Neural progenitor cell (in vitro differentiated cells): Measurements from ENCODE around the gene GRIK3. TPM values are rescaled to one million over a fixed set of nuclear protein-coding genes. Genes with fewer than 3 reads are reported as not detected.
A peak's percentile ranks its signal among the peaks of the same experiment; 100 is the strongest.

Experiments used
- DNase-seq: peaks from one replicate; pipeline ENCODE4 v3.0.0-alpha.2; 2016; ENCODE audit warnings: low spot score
- H2AFZ ChIP-seq: fragments of 200-600 bp; sonication (generic); replicated peaks from 2 replicates; pipeline ENCODE4 v1.6.1; 2016; ENCODE audit warnings: antibody characterized with exemption
- H3F3A ChIP-seq: fragments of 200-600 bp; sonication (generic); 2 replicates; pipeline ENCODE4 v1.6.1; 2016; ENCODE audit warnings: antibody characterized with exemption, low read depth
- H3K27ac ChIP-seq: fragments of 200-600 bp; sonication (generic); 2 replicates; pipeline ENCODE4 v1.5.1; 2016; ENCODE audit warnings: mild to moderate bottlenecking
- H3K27me3 ChIP-seq: fragments of 200-600 bp; sonication (generic); 2 replicates; pipeline ENCODE4 v1.6.1; 2016; ENCODE audit warnings: mild to moderate bottlenecking, moderate library complexity
- H3K36me3 ChIP-seq: fragments of 200-600 bp; sonication (generic); 2 replicates; pipeline ENCODE4 v1.5.1; 2016
- H3K4me1 ChIP-seq: fragments of 200-600 bp; sonication (generic); 2 replicates; pipeline ENCODE4 v1.6.1; 2016; ENCODE audit warnings: mixed run types
- H3K4me2 ChIP-seq: fragments of 200-600 bp; sonication (generic); 2 replicates; pipeline ENCODE4 v1.6.1; 2016
- H3K4me3 ChIP-seq: fragments of 200-600 bp; sonication (generic); 2 replicates; pipeline ENCODE4 v1.5.1; 2016
- H3K79me2 ChIP-seq: fragments of 200-600 bp; sonication (generic); 2 replicates; pipeline ENCODE4 v1.6.1; 2016; ENCODE audit warnings: low read depth
- H3K9ac ChIP-seq: fragments of 200-600 bp; sonication (generic); 2 replicates; pipeline ENCODE4 v1.6.1; 2016
- H3K9me3 ChIP-seq: fragments of 200-600 bp; sonication (generic); 2 replicates; pipeline ENCODE4 v1.5.1; 2016; ENCODE audit warnings: low read depth
- H4K20me1 ChIP-seq: fragments of 200-600 bp; sonication (generic); 2 replicates; pipeline ENCODE4 v1.6.1; 2016; ENCODE audit warnings: low read depth
- H3K27ac Mint-ChIP-seq: 3 replicates; pipeline ENCODE4 v1.8.0; 2021; ENCODE audit warnings: mixed read lengths
- H3K27me3 Mint-ChIP-seq: 2 replicates; pipeline ENCODE4 v1.8.0; 2022; ENCODE audit warnings: low read depth, mild to moderate bottlenecking, inconsistent platforms, moderate library complexity, mixed read lengths; ENCODE audit not compliant: insufficient read depth
- H3K36me3 Mint-ChIP-seq: 3 replicates; pipeline ENCODE4 v1.8.0; 2021; ENCODE audit warnings: mixed read lengths
- H3K4me1 Mint-ChIP-seq: 3 replicates; pipeline ENCODE4 v1.8.0; 2021; ENCODE audit warnings: mixed read lengths
- H3K4me3 Mint-ChIP-seq: 3 replicates; pipeline ENCODE4 v1.8.0; 2021; ENCODE audit warnings: mild to moderate bottlenecking, moderate library complexity, mixed read lengths
- H3K9me3 Mint-ChIP-seq: 3 replicates; pipeline ENCODE4 v1.8.0; 2020; ENCODE audit warnings: mixed read lengths
- EZH2 ChIP-seq: fragments of 200-600 bp; sonication (generic); IDR thresholded peaks from 2 replicates; pipeline ENCODE4 v1.6.1; 2017; ENCODE audit warnings: antibody characterized with exemption, mild to moderate bottlenecking, moderate library complexity
- EZH2phosphoT487 ChIP-seq: fragments of 200-600 bp; sonication (generic); IDR thresholded peaks from 2 replicates; pipeline ENCODE4 v1.6.1; 2017; ENCODE audit warnings: antibody characterized with exemption
- total RNA-seq: library from RNA; depleted of rRNA; stranded (reverse); fragments of >200 nt; gene quantifications from 2 replicates; pipeline ENCODE4 v1.2.3, GENCODE V29; 2015; ENCODE audit warnings: low replicate concordance
- TF ChIP-seq, protein P1 (sequence below): fragments of 200-600 bp; sonication (generic); IDR thresholded peaks from 2 replicates; pipeline ENCODE4 v1.5.1; 2017; ENCODE audit warnings: antibody characterized with exemption, mild to moderate bottlenecking

The GRIK3 gene
- total RNA-seq, 1 donor from 2014 or later: 1.7 TPM

DNA sequence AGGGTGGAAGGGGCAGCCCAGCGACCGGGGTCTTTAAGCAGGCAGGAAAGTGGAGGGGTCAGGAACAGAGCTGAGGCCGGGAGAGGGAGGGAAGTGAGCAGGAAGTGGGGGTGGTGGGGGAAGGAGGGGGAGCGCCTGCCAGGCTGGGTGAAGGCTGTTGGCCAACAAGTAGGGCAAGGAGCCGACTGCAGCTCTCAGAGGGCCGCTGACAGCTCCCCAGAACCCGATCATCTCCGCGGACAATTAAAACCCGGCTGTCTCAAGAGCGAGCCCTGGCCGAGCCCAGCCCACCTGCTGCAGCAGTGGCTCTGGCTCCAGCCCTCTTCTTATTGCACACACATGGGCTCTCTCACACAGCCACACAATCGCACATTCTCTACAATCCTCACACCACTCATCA, 51.6 kb downstream of the GRIK3 start:
- Mint-ChIP-seq H3K36me3 (no peaks in the 10 kb centered on the region), H3K4me3 (no peak overlapping the region), H3K9me3 (peaks cover 3% of the 10 kb centered on the region), H3K27ac (peak overlapping the region; percentile 48), H3K4me1 (peaks cover 6% of the 10 kb centered on the region), H3K27me3 (peaks cover 20% of the 10 kb centered on the region)
- no peak overlapping the region for H3K27ac ChIP-seq
- no peaks in the 10 kb centered on the region for H4K20me1 ChIP-seq
- no peaks in the 10 kb centered on the region for H3K4me1 ChIP-seq
- no peaks in the 10 kb centered on the region for H3K36me3 ChIP-seq
- no peaks in the 10 kb centered on the region for H3K9me3 ChIP-seq
- no peaks in the 10 kb centered on the region for H3K27me3 ChIP-seq
- H3K4me3 ChIP-seq: no peak overlapping the region
- no peaks in the 10 kb centered on the region for H3F3A ChIP-seq
- no peaks in the 10 kb centered on the region for H3K79me2 ChIP-seq
- H2AFZ ChIP-seq: no peak overlapping the region
- no peak for DNase-seq
- no peak overlapping the region for H3K4me2 ChIP-seq
- TF ChIP-seq, protein P1, sequence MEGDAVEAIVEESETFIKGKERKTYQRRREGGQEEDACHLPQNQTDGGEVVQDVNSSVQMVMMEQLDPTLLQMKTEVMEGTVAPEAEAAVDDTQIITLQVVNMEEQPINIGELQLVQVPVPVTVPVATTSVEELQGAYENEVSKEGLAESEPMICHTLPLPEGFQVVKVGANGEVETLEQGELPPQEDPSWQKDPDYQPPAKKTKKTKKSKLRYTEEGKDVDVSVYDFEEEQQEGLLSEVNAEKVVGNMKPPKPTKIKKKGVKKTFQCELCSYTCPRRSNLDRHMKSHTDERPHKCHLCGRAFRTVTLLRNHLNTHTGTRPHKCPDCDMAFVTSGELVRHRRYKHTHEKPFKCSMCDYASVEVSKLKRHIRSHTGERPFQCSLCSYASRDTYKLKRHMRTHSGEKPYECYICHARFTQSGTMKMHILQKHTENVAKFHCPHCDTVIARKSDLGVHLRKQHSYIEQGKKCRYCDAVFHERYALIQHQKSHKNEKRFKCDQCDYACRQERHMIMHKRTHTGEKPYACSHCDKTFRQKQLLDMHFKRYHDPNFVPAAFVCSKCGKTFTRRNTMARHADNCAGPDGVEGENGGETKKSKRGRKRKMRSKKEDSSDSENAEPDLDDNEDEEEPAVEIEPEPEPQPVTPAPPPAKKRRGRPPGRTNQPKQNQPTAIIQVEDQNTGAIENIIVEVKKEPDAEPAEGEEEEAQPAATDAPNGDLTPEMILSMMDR: no peak
- TF ChIP-seq EZH2: no peak
- TF ChIP-seq EZH2phosphoT487: no peak
- H3K9ac ChIP-seq: no peak overlapping the region

DNA sequence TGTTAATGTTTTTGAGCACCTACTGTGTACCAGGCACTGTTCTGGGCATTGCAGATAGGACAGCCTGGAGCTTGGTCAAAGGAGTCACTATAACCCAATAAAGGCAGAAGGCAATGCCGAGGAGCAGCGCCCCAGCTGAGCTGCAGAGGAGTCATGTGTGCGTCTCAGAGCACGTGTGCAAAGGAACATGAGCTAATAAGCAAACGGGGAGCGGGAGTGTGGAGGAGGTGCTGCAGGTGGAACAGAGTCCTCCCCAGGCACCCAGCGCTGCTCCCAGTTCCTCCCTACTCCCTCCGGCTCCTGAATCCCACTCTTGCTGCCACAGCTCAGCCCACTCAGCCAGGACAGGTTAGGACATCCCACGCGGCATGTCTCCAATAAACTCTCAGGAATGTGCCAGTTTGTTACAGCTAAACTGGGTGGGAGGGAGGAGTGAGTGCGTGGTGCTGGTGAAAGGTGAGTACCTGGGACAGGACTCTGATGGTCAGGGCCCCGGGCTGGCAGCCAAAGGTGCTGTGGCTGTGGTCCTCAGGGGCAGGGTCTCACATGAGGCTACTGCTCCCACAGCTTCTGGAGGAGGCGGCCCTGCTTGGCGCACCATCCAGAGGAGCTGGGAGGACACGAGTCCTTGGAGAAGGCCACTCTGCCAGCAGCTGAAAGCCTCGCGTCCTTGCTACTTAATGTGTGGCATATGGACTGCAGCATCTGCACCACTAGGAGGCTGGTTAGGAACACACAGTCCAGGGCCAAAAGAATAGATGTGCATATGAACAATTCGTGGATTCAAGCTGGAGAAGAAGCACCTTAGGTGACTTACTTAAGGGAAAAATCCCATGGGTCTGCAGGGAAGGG, 52.3 kb downstream of the GRIK3 start:
- H3K27ac ChIP-seq: no peak overlapping the region
- DNase-seq: no peak
- no peak overlapping the region for H3K27ac Mint-ChIP-seq

DNA sequence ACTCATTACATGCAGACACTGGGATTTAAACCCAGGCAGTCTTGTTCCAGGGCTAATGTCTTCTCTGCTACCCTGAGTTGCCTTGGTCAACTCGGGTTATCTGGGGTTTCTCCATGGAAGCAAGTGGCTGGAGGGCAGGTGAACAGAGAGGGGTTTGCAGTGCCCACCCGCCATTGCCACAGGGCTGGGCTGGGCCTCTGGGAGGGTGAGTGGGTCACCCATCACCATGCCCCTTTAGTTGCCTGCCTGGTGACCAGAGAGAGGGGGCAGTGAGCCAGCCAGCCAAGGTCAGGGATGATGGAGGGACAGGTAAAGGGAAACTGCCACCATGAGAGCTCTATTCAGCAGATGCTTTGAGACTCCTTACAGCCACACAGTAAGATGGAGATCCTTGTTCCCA, 53.2 kb downstream of the GRIK3 start:
- no peaks in the 10 kb centered on the region for H3K9me3 ChIP-seq
- H3K4me3 Mint-ChIP-seq: no peak overlapping the region
- peaks cover 6% of the 10 kb centered on the region for H3K4me1 Mint-ChIP-seq
- no peaks in the 10 kb centered on the region for H3K4me1 ChIP-seq
- no peaks in the 10 kb centered on the region for H3K79me2 ChIP-seq
- H3K36me3 ChIP-seq: no peaks in the 10 kb centered on the region
- no peaks in the 10 kb centered on the region for H3K27me3 ChIP-seq
- peaks cover 3% of the 10 kb centered on the region for H3K9me3 Mint-ChIP-seq
- H3K27me3 Mint-ChIP-seq: peaks cover 20% of the 10 kb centered on the region
- no peaks in the 10 kb centered on the region for H3K36me3 Mint-ChIP-seq
- H2AFZ ChIP-seq: no peak overlapping the region
- H3K27ac ChIP-seq: no peak overlapping the region
- no peak overlapping the region for H3K4me3 ChIP-seq
- H3K9ac ChIP-seq: no peak overlapping the region
- H3K4me2 ChIP-seq: no peak overlapping the region
- H3F3A ChIP-seq: no peaks in the 10 kb centered on the region
- no peaks in the 10 kb centered on the region for H4K20me1 ChIP-seq
- TF ChIP-seq EZH2phosphoT487 (no peak), EZH2 (no peak)
- TF ChIP-seq, protein P1: no peak
- no peak overlapping the region for H3K27ac Mint-ChIP-seq
- DNase-seq: no peak

More for the DNA sequence above, 52.3 kb downstream of the GRIK3 start:
- Histone ChIP-seq H3F3A (no peaks in the 10 kb centered on the region), H3K4me2 (no peak overlapping the region), H3K27me3 (no peaks in the 10 kb centered on the region), H4K20me1 (no peaks in the 10 kb centered on the region), H3K9ac (no peak overlapping the region), H3K36me3 (no peaks in the 10 kb centered on the region), H3K9me3 (no peaks in the 10 kb centered on the region), H3K4me1 (no peaks in the 10 kb centered on the region), H3K4me3 (no peak overlapping the region), H3K79me2 (no peaks in the 10 kb centered on the region), H2AFZ (no peak overlapping the region)
- H3K4me3 Mint-ChIP-seq: no peak overlapping the region
- H3K4me1 Mint-ChIP-seq: peaks cover 6% of the 10 kb centered on the region
- TF ChIP-seq, protein P1: peak; percentile 13
- no peak for TF ChIP-seq EZH2
- peaks cover 22% of the 10 kb centered on the region for H3K27me3 Mint-ChIP-seq
- no peaks in the 10 kb centered on the region for H3K36me3 Mint-ChIP-seq
- H3K9me3 Mint-ChIP-seq: peaks cover 3% of the 10 kb centered on the region
